Limb (tissue), 2 donors: ENCODE measurements around the gene BABAM2.

Experiments used
- DNase-seq, 2 donors: peaks; one replicate each; pipeline ENCODE4 v3.0.0-alpha.2; 2016; ENCODE audit errors: extremely low spot score in 2 of 2

The BABAM2 gene

DNA sequence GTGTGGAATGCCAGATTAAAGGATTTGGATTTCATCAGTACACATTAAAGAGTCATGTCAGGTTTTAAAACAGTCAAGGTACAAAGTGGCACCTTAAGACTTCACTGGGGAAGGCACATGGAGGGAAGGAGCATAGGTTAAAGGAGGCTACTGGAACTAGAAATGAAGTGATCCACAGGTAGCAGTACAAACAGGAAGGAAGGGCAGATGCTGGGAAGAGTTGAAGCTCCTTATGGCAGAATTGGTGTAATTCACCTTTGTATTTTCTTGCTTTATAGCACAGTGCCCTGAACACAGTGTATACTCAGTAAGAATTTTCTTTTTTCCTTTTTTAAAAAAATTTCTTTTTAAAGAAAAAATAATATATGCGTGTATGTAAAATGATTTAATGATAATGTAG lies 177.1 kb downstream of the BABAM2 start:
- DNase-seq, result no peak

GRCh38 chr2:28068088-28068487 lies 177.6 kb downstream of the BABAM2 start:
- no peak for DNase-seq

- no peak for DNase-seq
Observed at GRCh38 chr2:28068527-28068926, 178.0 kb downstream of the BABAM2 start.

- no peak for DNase-seq
Observed at GRCh38 chr2:28071221-28071620, 180.7 kb downstream of the BABAM2 start.

DNA sequence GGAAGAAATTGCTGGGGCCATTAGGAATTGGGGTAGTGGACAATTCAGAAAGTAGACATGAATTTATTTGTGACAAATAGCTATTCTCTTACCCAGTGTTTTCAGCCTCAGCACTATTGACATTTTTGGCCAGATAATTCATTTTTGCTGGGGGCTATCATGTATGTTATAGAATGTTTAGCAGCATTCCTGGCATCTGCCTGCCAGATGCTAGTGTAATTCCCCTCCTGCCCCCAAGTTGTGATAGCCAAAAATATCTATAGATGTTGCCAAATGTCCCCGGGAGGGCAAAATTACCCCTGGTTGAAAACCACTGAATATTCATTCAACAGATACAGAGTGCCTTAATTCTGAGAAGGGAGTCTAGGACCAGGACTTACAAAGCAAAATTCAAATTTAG lies 183.6 kb downstream of the BABAM2 start:
- no peak for DNase-seq

DNA sequence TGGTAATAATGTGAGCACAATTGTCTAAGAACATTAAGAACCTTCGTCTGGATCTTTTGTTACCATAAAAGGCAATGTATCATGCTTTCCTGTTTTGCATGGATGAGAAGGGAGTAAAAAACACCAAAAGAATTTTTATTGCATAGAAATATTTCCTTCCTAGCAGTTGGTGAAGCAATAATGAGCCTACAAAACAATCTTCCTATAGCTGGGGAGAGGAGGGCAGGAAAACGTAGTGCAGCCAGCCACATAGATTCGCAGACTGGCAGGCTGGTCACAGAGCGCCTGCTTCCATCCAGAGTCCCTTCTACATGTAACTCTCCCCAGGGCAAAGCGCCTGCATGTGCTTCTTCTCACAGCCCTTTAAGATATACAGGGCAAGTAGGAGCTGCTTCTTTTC lies 190.4 kb downstream of the BABAM2 start:
- DNase-seq, result peak in 1 of 2 donors; percentile 29

DNA sequence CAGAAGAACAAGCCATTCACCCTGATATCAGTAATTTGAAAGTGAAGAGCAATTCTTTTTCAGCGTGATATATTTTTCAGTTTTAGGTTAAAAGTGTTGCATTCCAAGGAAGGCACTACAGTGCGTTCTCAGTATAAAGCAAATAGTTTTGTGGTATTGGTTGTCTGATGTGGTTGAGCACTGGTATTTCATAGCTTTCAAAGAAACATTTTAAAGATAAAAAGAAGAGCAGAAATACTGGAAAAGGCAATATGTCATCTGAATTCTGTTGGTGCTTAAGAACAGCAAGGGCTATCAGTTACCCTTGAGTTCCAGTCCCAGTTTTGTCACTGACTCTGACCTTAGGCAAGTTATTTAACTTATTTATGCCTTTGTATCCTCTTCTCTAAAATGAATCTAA lies 191.6 kb downstream of the BABAM2 start:
- DNase-seq, result no peak

- DNase-seq, result no peak
Observed at GRCh38 chr2:28083476-28083875, 192.9 kb downstream of the BABAM2 start.

- DNase-seq, result no peak
Observed at GRCh38 chr2:28084564-28084963, 194.0 kb downstream of the BABAM2 start.

DNA sequence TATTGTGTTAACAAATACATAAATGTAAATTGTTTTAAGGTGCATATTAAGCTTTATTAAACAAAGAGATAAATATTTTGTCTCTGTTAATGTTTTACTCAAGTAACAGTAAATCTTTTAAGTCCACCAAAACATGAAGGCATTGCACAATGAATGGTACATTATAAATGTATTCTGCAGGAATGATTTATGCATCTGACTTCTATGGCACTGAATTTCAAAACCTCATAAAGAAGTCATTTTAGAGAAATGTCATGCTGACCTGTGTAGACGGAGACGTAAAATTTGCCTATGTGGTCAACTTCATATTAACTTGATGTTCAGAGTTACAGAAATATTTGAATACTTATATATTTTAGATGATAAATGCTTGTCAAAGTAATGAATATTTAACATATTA lies 194.7 kb downstream of the BABAM2 start:
- no peak for DNase-seq

- no peak for DNase-seq
Observed at GRCh38 chr2:28086611-28087010, 196.1 kb downstream of the BABAM2 start.

DNA sequence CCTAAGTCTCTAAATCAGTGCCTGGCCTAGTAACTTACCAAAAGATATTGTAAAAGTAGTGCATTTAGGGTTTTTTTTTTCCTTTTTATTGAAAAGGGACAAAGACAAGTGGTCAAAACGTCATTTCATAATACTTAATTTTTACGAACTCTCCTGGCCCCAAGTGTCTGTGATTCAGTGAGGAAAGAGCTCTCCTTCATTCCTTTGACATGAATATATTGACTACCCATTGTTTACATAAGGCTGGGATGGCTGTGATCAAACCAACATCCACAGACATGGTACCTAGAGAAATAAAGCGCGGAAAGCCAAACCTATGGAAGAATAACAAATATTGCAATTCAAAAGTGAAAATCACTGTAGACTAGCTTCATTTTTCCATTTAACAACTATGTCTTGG lies 198.4 kb downstream of the BABAM2 start:
- DNase-seq, result no peak

DNA sequence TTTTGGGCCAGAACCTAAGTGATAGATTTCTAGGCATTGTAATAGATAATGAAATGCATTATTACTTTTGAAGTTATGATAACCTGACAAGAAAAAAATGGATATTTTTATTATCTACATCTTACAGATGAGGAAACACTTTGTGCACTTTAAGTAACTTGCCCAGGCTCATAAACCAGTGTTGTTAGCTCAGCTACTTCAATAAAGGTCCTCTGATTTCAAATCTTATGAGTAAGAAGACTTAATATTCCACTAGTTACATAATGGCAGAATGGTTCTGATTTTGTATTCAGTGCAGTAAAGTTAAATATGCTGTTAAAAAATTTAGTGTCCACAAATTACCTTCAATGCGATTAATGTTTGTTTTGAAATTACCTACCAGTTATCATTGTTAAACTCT lies 199.0 kb downstream of the BABAM2 start:
- no peak for DNase-seq

DNA sequence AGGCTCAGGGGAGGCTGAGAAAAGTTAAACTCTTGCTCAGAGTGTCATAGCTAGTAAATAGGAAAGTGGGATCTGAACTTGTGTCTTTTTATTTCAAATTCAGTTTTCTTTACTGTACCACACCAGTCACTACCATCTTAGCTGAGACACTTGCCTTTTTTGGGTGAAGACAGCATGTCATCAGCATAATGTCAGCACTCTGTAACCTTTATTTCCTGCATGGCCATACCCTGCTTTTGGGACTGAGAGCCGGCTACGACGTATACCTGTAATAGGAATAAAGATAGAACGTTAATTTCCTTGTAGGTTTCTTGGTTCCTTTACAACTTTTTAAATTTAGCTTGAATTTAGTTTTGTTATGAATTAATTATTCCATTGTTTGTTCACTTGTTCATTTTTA lies 202.8 kb downstream of the BABAM2 start:
- no peak for DNase-seq

DNA sequence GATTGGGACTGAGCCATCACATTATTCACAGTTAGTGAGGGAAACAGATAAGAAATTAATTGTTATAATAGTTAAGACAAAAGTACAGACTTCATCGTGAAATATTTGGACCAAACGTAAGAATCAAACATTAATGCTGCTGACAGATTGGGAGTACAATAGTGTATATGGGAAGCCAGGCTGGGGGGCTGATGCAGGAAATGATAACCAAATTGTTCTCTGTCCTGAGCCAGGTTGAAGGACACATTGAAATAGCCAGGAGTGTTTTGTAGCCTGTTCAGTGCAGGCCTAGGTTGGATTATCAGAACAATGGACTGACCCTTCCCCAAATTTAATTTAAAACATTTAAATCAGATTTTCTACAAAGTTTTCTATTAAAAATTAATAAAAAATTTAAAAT lies 203.2 kb downstream of the BABAM2 start:
- no peak for DNase-seq

DNA sequence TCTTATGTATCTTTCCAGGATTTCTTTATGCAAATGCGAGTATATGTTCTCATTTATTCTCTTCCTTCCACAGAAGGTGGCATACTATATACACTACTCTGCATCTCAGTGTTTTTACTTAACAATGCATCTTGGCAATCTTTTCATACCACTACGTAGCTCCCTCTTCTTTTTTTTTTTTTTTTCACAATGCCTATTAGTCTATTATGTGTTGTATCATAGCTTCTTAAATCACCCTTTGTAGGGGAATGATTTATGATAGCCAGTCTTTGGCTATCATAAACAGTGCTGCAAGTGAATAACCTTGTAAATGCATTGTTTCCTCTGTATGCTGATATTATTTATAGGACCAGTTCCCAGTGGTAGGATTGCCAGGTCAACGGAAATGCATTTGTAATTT lies 204.2 kb downstream of the BABAM2 start:
- no peak for DNase-seq

DNA sequence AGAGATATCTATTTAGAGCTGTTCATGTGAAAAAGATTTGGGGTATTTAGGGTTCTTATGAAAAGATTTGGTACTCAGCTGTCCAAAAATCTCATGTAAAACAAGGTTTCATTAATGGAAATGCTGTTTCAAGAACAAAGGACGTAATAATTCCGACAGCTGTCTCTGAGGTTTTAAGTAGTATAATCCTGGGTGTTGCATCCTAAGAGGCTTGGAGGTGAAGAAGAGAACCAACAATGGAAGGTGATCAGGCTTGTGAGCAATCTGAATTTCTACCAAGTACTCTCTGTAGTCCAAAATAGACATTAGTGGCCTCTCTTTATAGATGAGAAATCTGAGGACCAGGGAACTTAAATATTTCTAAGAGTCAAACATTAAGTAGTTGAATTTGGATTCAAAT lies 205.1 kb downstream of the BABAM2 start:
- no peak for DNase-seq

- no peak for DNase-seq
Observed at GRCh38 chr2:28096421-28096820, 205.9 kb downstream of the BABAM2 start.

DNA sequence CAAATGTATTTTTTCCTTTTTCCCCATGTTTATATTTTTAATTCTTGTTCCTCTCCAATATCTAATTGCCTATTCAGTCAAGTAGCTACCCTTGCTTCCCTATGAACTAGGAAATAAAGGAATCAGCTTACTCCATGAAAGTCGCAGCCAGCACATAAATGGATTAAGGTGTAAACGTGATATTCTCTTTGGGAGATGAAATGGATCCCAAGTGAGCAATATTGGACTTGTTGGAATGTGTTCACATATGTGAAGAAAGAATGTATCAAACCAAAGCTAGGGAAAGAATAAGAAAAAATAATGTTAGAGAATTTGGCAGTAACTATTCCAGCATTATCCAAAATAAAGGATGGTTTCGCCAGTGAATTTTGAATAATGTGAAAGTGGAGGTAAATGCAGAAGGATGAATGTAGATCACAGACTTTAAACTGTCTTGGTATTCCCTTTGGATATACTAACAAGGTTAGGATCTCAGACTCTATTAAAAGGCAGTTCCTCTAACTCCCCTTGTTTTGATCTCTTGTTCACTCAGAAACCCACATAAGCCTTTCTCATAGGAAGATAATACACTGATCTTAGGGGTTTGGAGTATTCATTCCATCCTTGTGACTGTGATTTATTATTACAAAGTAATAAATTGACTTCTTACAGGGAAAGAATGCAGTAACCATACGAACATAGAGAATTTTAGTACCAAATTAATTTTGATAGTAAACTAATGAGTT lies 208.1 kb downstream of the BABAM2 start:
- DNase-seq, result no peak

- no peak for DNase-seq
Observed at GRCh38 chr2:28101123-28101522, 210.6 kb downstream of the BABAM2 start.

GRCh38 chr2:28101892-28102291 lies 211.4 kb downstream of the BABAM2 start:
- DNase-seq, result no peak

GRCh38 chr2:28102455-28102874 lies 211.9 kb downstream of the BABAM2 start:
- DNase-seq, result peak in 1 of 2 donors; percentile 69

DNA sequence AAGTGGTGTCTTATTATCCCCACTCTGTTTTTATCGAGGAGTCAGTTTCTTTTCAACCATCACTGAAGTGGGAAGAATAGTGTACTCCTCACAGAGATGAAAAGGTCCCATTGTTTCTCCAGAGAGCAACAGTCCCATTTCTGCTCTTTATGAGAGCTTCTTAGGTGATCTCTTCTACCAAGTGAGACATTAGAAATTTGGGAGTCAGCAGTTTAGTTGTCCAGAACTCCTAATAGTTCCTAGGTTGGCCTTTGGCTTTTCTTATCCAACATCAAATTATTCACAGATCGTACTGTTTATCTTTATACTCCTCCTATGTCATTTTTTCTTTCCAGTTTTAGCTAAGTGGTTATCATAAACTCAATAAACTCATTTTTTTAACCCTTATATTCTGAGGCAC lies 213.1 kb downstream of the BABAM2 start:
- no peak for DNase-seq

DNA sequence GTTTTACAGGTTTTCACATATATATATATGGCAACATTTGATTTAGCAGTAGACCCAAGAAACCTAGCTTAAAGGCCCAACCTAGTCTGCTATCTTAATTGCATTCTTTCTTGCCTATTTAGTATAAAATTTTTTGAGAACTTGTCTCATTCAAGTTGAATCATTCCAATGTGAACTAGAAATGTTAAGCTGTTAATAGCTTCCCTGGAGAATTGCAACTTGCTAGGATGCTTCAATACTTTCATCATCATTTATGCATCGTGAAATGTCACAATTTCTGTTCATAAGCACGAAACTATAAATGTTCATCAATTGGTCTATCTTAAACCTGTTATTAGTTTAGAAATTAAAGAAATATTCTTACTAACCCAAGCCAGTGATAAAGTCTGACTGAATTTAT lies 217.6 kb downstream of the BABAM2 start:
- no peak for DNase-seq
